SJCRH30 (cell line): ENCODE results near the gene CACNA1D. TPM values are rescaled to one million over a fixed set of nuclear protein-coding genes. Genes with fewer than 3 reads are reported as not detected.

Experiments
- DNase-seq, 2 experiments: peaks; one replicate each; pipeline ENCODE4 v3.0.0-alpha.2; 2015 to 2020
- H3K27ac ChIP-seq: fragments of 250-450 bp; sonication (Bioruptor Pico); 2 replicates; pipeline ENCODE4 v1.5.1; 2020; ENCODE audit warnings: mild to moderate bottlenecking, moderate library complexity
- H3K27me3 ChIP-seq: fragments of 250-450 bp; sonication (Bioruptor Pico); 2 replicates; pipeline ENCODE4 v1.5.1; 2020; ENCODE audit warnings: mild to moderate bottlenecking, moderate library complexity
- H3K36me3 ChIP-seq: fragments of 250-450 bp; sonication (Bioruptor Pico); 2 replicates; pipeline ENCODE4 v1.5.1; 2020; ENCODE audit warnings: mild to moderate bottlenecking, moderate library complexity
- H3K4me1 ChIP-seq: fragments of 250-450 bp; sonication (Bioruptor Pico); 2 replicates; pipeline ENCODE4 v1.5.1; 2020; ENCODE audit warnings: mild to moderate bottlenecking, moderate library complexity
- H3K4me3 ChIP-seq: fragments of 250-450 bp; sonication (Bioruptor Pico); 2 replicates; pipeline ENCODE4 v1.5.1; 2020; ENCODE audit warnings: mild to moderate bottlenecking, moderate library complexity
- H3K9me3 ChIP-seq: fragments of 250-450 bp; sonication (Bioruptor Pico); replicated peaks from 2 replicates; pipeline ENCODE4 v1.5.1; 2020; ENCODE audit warnings: mild to moderate bottlenecking, moderate library complexity
- total RNA-seq: library from RNA; depleted of rRNA; stranded (reverse); fragments of >200 nt; shearing (Covaris generic); gene quantifications from 2 replicates; pipeline ENCODE4 v1.2.3, GENCODE V29; 2014

The CACNA1D gene
- total RNA-seq, 1 experiment from 2014 or later: not detected

DNA sequence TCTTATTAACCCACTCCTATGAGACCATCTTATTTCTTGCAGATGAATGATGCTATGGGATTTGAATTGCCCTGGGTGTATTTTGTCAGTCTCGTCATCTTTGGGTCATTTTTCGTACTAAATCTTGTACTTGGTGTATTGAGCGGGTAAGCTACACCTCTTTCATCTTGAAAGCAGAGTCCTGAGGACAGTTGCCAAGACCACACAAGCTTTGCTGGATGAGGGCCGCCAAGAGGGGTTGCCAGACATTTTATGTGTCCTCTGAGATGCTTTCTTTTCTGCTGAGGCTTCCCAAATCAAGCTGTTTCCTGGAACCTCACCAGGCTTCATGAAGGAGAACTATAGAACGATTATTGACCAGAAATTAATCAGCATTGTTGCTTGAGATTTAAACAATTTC is 178.6 kb downstream of the CACNA1D start:
- Histone ChIP-seq H3K36me3 (no peaks in the 10 kb centered on the region), H3K4me3 (no peak overlapping the region), H3K27me3 (no peaks in the 10 kb centered on the region), H3K4me1 (no peaks in the 10 kb centered on the region), H3K9me3 (no peaks in the 10 kb centered on the region), H3K27ac (no peak overlapping the region)
- DNase-seq: no peak

DNA sequence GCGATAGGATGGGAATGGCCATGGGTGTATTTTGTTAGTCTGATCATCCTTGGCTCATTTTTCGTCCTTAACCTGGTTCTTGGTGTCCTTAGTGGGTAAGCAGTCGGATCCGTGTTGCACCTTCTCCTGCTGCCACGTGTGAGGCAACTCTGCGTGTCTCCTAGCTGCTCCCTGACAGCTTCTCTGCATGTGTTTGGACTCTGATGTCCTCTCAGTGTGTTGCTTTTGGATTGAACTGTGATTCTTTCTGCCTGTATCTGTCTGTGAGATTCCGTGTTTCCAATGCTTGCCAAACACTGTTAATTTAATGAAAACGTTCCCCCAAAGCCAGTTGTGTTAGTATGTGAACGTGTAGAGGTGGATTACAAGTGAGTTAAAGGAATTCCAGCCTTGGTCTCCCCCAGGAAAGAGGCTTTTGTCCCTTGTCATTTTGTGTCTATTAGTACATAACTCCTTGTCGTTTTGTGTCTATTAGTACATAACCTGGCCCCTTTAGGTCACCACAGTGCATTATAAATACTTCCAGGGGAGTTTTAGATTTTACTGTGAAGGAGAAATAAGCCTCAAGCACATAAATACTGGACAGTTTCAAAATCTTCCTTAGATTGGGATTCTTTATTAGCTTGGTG is 179.4 kb downstream of the CACNA1D start:
- Histone ChIP-seq H3K4me3 (no peak overlapping the region), H3K4me1 (no peaks in the 10 kb centered on the region), H3K27ac (no peak overlapping the region), H3K36me3 (no peaks in the 10 kb centered on the region), H3K27me3 (no peaks in the 10 kb centered on the region), H3K9me3 (no peaks in the 10 kb centered on the region)
- DNase-seq: no peak

DNA sequence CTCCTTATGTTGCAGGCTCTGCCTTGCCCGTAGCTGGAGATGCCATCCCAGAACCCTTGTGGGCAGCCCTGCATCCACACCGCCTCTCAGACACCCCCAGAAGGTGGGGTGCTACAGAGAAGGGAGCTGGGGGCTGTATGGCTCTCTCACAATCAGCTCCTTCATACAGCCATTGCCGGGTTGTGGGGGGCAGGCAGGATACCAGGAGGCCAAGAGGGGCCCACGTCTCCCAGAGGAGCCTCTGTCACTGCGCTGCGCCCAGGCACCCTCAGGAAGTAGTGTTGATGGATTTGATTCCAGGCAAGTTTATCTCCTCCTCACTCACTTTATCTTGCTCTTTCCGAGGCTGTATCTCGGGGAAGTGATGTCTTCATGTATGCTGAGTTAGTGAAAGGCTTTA is 180.2 kb downstream of the CACNA1D start:
- Histone ChIP-seq H3K4me3 (no peak overlapping the region), H3K27ac (no peak overlapping the region), H3K4me1 (no peaks in the 10 kb centered on the region), H3K36me3 (no peaks in the 10 kb centered on the region), H3K9me3 (no peaks in the 10 kb centered on the region), H3K27me3 (no peaks in the 10 kb centered on the region)
- no peak for DNase-seq

DNA sequence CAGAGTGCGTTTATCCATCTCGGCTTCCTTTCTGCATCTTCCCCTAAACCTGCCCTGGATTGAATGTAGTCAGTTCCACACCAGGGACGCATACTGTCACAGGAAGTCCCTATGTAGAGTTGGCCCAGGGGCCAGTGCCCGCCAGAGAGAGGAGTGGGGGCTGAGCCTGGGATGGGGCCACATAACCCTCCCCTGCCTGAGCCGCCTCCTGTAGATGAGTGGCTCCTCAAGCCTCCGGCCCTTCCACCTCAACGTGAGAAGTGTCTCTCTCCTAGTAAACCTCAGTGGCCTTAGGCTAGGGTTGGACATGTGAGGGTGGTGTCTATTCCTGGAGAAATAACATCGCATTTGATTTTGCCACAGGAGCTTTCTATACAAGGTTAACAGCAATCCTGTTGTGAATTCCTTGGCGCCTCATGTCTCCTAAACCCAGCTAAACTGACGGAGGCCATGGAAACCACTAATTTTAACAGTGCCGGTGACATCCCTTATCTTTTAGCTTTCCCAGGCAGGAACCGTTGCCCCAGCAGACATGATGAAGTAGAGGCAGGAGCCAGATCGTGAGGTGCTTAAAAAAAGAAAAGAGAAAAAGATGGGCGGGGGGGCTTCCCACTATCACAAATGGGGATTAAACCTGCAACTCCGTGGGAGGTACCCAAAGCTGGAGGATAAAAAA is 180.7 kb downstream of the CACNA1D start:
- no peak overlapping the region for H3K4me3 ChIP-seq
- H3K27ac ChIP-seq: no peak overlapping the region
- H3K36me3 ChIP-seq: no peaks in the 10 kb centered on the region
- no peaks in the 10 kb centered on the region for H3K27me3 ChIP-seq
- no peaks in the 10 kb centered on the region for H3K9me3 ChIP-seq
- H3K4me1 ChIP-seq: no peaks in the 10 kb centered on the region
- DNase-seq: no peak

DNA sequence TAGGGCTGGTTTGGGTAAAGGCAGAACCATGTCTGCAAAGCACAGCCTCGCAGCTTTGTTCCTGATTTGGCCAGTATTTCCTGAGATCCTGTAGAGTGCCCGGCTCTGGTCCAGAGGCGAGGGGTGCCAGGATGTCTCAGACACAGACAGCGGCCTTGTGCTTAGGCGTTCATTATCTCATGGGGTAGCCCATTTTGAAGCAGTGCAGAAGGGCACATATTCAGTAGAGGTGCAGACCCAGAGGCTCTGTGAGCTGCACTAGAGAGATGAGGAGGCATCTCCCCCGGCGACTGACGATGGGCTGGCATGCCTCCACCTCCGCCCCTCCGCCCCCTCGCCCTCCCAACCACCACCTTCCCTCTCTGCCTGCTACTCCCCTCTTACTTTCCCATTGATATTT is 181.5 kb downstream of the CACNA1D start:
- H3K4me3 ChIP-seq: no peak overlapping the region

DNA sequence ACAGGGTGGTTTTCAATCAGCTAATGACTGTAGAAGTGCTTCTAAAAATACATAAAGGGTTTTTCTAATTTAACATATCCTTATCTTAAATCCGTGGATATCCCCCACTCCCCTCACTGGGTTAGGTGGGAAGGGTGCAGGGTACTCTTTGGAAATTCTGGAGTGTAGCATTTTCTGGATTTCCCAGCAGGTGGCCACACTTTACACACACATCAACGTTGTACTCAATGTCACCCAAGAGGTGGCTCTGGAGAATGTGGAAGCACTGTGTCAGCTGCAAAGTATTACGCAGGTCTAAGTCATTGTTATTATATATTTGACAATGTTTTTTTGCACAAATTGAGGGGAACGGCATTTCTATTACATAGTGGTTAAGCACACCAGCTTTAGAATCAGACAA is 183.0 kb downstream of the CACNA1D start:
- Histone ChIP-seq H3K4me3 (no peak overlapping the region), H3K9me3 (no peaks in the 10 kb centered on the region), H3K27me3 (no peaks in the 10 kb centered on the region), H3K27ac (no peak overlapping the region), H3K36me3 (no peaks in the 10 kb centered on the region), H3K4me1 (no peaks in the 10 kb centered on the region)
- peak in 1 of 2 experiments; percentile 5 for DNase-seq

More for the DNA sequence above, 181.5 kb downstream of the CACNA1D start:
- Histone ChIP-seq H3K9me3 (no peaks in the 10 kb centered on the region), H3K36me3 (no peaks in the 10 kb centered on the region), H3K4me1 (no peaks in the 10 kb centered on the region), H3K27ac (no peak overlapping the region), H3K27me3 (no peaks in the 10 kb centered on the region)
- no peak for DNase-seq

DNA sequence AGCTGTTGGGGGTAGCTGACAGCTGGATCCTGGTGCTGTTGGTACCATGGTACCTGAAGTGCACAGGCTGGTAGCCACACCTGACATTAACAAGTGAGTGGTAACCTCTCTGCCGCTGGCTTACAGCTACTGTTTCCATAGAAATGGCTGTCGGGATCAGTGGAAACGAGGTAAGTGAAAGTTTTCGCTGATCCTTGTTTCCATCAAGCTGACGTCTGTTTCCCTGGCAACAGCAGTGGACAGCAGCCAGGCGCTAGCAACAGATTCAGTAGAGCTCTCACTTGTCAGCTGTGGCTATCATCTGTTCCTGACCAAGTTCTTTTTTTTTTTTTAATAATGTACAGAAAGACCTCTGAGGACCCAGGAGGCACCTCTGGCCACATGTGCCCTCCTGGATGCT is 185.6 kb downstream of the CACNA1D start:
- H3K27ac ChIP-seq: no peak overlapping the region
- H3K27me3 ChIP-seq: no peaks in the 10 kb centered on the region
- no peak for DNase-seq
- no peak overlapping the region for H3K4me3 ChIP-seq
- no peaks in the 10 kb centered on the region for H3K4me1 ChIP-seq
- no peaks in the 10 kb centered on the region for H3K36me3 ChIP-seq
- no peaks in the 10 kb centered on the region for H3K9me3 ChIP-seq

DNA sequence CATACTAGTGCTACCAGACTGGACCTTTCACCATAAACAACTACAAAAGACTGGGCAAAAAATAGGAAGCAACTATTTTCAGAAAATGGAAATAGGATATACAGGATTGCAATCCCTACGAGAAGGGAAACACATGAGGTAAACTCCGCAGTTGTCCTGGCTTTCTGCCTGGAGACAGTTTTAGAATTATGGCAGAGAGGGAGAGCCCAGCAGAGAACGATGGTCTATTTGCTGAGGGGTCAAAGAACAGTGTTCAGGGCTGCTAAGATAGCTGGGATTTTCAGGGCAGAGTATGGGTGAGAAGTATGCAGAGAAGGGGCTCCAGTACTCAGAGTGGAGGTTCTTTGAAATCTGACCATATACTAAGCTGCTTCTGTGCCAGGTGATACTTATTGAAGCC is 188.4 kb downstream of the CACNA1D start:
- H3K27me3 ChIP-seq: peaks cover 1% of the 10 kb centered on the region; the same call in 1 of the 2 replicates
- no peaks in the 10 kb centered on the region for H3K4me1 ChIP-seq
- DNase-seq: no peak
- no peak overlapping the region for H3K4me3 ChIP-seq
- no peaks in the 10 kb centered on the region for H3K36me3 ChIP-seq
- no peaks in the 10 kb centered on the region for H3K9me3 ChIP-seq
- H3K27ac ChIP-seq: no peak overlapping the region

DNA sequence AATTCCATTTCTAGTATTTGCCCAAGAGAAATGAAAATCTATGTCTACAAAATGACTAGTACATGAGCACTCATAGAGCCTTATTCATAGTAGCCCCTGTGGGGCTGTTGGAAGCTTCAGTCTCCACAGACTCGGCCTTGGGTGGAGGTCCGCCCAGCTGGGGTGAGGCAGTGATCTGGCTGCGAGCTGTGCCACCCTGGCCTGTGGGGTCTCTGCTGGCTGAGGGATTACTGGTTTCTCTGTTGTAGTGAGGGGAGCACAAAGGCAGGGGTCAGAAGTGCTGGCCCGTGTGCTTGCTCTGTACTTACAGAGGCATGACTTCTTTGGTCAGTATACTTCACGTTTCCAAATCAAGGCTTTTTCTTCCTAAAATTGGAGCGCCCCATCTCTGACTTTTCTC is 193.7 kb downstream of the CACNA1D start:
- H3K27ac ChIP-seq: no peak overlapping the region
- H3K27me3 ChIP-seq: peaks cover 5% of the 10 kb centered on the region; the same call in 1 of the 2 replicates
- H3K4me3 ChIP-seq: no peak overlapping the region
- H3K4me1 ChIP-seq: no peaks in the 10 kb centered on the region
- no peak for DNase-seq
- no peaks in the 10 kb centered on the region for H3K36me3 ChIP-seq
- H3K9me3 ChIP-seq: no peaks in the 10 kb centered on the region

DNA sequence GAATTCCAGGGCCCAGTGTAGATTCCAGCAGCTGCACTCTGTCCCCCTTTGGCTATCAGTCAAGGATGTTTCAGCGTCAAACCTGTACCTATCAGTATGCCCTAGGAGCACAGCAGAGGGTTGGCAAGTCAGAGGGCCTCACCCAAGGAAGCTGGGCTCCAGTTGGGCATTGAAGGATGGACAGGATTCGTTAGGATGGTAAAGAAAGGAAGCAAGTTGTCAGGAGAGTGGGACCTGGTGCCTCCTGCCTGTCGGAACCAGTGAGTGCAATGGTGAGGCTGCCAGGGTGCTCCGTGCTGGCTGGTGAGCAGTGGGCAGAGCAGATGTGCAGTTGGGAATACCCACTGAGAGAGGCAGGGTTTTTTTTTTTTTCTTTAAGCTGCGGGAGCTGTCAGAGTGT is 194.6 kb downstream of the CACNA1D start:
- DNase-seq: no peak
- no peak overlapping the region for H3K4me3 ChIP-seq
- no peaks in the 10 kb centered on the region for H3K4me1 ChIP-seq
- H3K36me3 ChIP-seq: no peaks in the 10 kb centered on the region
- no peaks in the 10 kb centered on the region for H3K9me3 ChIP-seq
- peaks cover 5% of the 10 kb centered on the region; the same call in 1 of the 2 replicates for H3K27me3 ChIP-seq
- H3K27ac ChIP-seq: no peak overlapping the region

DNA sequence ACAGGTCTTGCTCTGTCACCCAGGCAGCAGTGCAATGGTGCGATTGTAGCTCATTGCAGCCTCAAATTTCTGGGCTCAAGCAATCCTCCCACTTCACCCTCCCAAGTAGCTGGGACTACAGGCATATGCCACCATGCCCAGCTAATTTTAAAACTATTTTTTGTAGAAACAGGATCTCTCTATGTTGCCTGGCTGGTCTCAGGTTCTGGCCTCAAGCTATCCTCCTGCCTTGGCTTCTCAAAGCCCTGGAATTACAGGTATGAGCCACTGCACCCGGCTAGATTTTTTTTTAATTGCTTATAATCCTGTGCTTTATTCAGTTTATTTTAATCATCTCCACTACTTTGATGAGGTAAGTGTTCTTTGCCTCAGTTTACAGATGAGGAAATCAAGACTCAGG is 195.3 kb downstream of the CACNA1D start:
- Histone ChIP-seq H3K9me3 (no peaks in the 10 kb centered on the region), H3K4me1 (no peaks in the 10 kb centered on the region), H3K27me3 (peaks cover 5% of the 10 kb centered on the region; the same call in 1 of the 2 replicates), H3K36me3 (no peaks in the 10 kb centered on the region), H3K27ac (no peak overlapping the region), H3K4me3 (no peak overlapping the region)
- DNase-seq: no peak

DNA sequence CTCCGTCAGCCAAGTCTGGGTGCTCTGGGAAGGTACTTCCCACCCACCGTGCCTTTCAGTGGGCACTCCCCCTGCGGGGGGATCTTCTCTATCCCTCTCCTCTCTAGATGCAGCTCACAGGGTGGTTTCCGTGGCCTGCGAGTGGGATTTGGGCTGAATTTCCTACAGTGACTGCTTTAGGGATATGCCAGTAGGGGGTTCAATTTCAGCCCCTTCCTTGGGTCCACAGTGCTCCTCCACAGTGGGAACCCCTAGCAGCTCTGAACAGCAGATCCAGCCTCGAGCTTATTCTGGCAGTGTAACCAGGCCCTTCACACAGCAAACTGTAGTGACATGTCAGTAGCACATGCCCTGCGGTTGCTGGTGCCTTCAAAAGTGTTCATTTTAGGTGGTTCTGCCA is 196.1 kb downstream of the CACNA1D start:
- no peaks in the 10 kb centered on the region for H3K9me3 ChIP-seq
- H3K36me3 ChIP-seq: no peaks in the 10 kb centered on the region
- DNase-seq: no peak
- H3K4me3 ChIP-seq: no peak overlapping the region
- H3K27ac ChIP-seq: no peak overlapping the region
- peaks cover 5% of the 10 kb centered on the region; the same call in 1 of the 2 replicates for H3K27me3 ChIP-seq
- H3K4me1 ChIP-seq: no peaks in the 10 kb centered on the region

DNA sequence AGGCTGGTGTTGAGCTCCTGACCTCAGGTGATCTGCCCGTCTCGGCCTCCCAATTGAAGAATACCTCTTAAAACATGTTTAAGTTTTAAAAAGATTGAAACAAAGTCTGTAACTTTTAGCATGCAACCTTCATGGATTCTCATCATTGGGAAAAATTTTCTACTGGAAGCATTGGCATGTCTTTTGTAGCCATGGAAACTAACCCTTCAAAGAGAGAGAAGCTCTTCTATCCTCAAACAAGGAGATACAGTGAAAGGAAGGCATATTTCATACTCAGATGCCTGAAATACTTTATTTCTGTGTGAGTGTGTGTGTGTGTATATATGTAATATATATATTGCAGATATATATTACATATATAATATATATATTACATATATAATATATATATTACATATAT is 196.9 kb downstream of the CACNA1D start:
- Histone ChIP-seq H3K27ac (no peak overlapping the region), H3K36me3 (no peaks in the 10 kb centered on the region), H3K4me3 (no peak overlapping the region), H3K27me3 (peaks cover 5% of the 10 kb centered on the region; the same call in 1 of the 2 replicates), H3K9me3 (no peaks in the 10 kb centered on the region), H3K4me1 (no peaks in the 10 kb centered on the region)
- DNase-seq: no peak

DNA sequence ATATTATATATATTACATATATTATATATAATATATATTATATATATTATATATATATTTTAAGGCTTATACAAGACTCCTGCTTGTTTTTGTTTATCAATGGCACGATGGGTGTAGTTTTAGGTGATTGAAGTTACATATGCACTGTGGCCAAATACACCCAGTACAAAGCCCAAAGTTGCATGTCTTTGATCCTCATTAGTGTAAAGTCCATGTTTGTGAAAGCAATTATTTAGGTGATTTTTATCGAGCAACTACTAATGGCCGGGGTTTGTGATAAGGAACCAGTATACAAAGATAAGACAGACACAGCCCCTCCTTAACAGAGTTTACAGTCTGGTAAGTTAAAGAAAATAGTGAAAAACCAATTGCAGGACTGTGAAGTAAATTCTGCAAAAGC is 197.5 kb downstream of the CACNA1D start:
- DNase-seq: no peak
- Histone ChIP-seq H3K27me3 (peaks cover 5% of the 10 kb centered on the region; the same call in 1 of the 2 replicates), H3K27ac (no peak overlapping the region), H3K4me1 (no peaks in the 10 kb centered on the region), H3K36me3 (no peaks in the 10 kb centered on the region), H3K9me3 (no peaks in the 10 kb centered on the region), H3K4me3 (no peak overlapping the region)

DNA sequence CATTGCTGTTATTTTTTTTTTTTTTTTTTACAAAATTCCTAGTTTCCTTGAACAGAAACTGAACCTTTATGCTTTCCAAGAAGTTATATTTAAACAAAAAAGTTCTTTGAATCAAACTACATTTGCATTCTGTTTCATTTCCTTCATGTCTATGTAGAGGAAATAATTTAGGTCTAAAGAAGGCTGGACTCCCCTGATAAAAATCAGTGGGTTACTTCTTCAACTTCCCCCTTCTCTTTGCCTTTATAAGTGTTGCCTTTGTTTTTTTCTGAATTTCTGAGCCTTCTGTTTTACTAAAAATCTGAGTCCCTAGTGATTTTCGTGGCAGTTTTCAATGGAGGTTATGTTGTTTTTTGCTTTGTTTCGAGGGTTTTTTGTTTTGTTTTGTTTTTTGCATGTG is 199.0 kb downstream of the CACNA1D start:
- no peak overlapping the region for H3K27ac ChIP-seq
- H3K4me1 ChIP-seq: no peaks in the 10 kb centered on the region
- H3K9me3 ChIP-seq: no peaks in the 10 kb centered on the region
- no peaks in the 10 kb centered on the region for H3K36me3 ChIP-seq
- no peak for DNase-seq
- H3K27me3 ChIP-seq: 0 out of 2 replicates have a peak, but pooled peaks cover 2% of the 10 kb centered on the region
- no peak overlapping the region for H3K4me3 ChIP-seq

DNA sequence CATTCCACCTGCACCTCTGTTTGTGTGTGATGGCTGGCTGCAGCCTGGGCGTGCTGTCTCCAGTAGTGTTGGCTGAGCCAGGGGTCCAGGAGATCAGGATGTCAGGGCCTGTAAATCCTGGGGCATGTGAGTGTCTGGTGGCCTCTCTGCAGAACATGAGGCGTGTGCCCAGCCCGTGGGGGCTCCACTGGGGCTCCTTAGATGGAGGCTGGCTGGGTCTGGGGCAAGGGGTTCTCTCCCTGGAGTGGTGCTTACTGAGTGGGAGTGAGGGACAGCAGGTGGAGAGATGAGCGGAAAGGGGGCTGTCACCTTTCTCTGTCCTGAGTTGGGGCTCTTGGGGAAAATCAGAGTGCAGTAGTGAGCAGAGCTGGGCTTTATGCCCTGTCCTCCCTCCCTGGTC is 199.6 kb downstream of the CACNA1D start:
- H3K9me3 ChIP-seq: no peaks in the 10 kb centered on the region

More for the DNA sequence above, 199.6 kb downstream of the CACNA1D start:
- no peaks in the 10 kb centered on the region for H3K4me1 ChIP-seq
- DNase-seq: no peak
- no peak overlapping the region for H3K4me3 ChIP-seq
- no peak overlapping the region for H3K27ac ChIP-seq
- H3K36me3 ChIP-seq: no peaks in the 10 kb centered on the region
- H3K27me3 ChIP-seq: 0 out of 2 replicates have a peak, but pooled peaks cover 2% of the 10 kb centered on the region
